ES-I3 (cell line): ENCODE measurements around the gene IL17RD.

ENCODE experiments used
- H3K36me3 ChIP-seq: 2 replicates; pipeline ENCODE4 v1.6.1; 2013; ENCODE audit warnings: mild to moderate bottlenecking, low read length, control low read depth, moderate library complexity; ENCODE audit not compliant: insufficient read depth
- H3K4me1 ChIP-seq: 2 replicates; pipeline ENCODE4 v1.6.1; 2013; ENCODE audit warnings: mild to moderate bottlenecking, control low read depth, low read length; ENCODE audit not compliant: insufficient read depth
- H3K9ac ChIP-seq: 2 replicates; pipeline ENCODE4 v1.6.1; 2013; ENCODE audit warnings: low read depth, mild to moderate bottlenecking, low read length, moderate library complexity
- H3K9me3 ChIP-seq: 2 replicates; pipeline ENCODE4 v1.6.1; 2013; ENCODE audit warnings: mild to moderate bottlenecking, low read length, moderate library complexity; ENCODE audit not compliant: control insufficient read depth, insufficient read depth

Gene IL17RD

GRCh38 chr3:57064572-57064971 lies 100.6 kb downstream of the IL17RD start:
- no peak overlapping the region for H3K9ac ChIP-seq
- H3K4me1 ChIP-seq: peaks cover 42% of the 10 kb centered on the region
- H3K36me3 ChIP-seq: no peaks in the 10 kb centered on the region
- no peaks in the 10 kb centered on the region for H3K9me3 ChIP-seq

DNA sequence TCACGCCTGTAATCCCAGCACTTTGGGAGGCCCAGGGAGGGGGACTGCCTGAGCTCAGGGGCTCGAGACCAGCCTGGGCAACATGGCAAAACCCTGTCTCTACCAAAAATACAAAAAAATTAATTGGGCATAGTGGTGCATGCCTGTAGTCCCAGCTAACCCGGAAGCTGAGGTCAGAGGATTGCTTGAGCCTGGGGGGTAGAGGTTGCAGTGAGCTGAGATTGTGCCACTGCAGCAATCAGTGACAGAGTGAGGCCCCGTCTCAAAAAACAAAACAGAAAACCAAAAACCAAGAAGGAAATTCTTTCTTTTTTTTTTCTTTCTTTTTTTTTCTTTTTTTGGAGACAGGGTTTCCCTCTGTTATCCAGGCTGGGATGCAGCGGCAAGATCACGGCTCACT lies 101.2 kb downstream of the IL17RD start:
- Histone ChIP-seq H3K36me3 (no peaks in the 10 kb centered on the region), H3K9ac (no peak overlapping the region), H3K4me1 (peaks cover 42% of the 10 kb centered on the region), H3K9me3 (no peaks in the 10 kb centered on the region)

- no peak overlapping the region for H3K9ac ChIP-seq
- peaks cover 34% of the 10 kb centered on the region for H3K4me1 ChIP-seq
- H3K36me3 ChIP-seq: no peaks in the 10 kb centered on the region
- H3K9me3 ChIP-seq: no peaks in the 10 kb centered on the region
Observed at GRCh38 chr3:57063032-57063431, 102.1 kb downstream of the IL17RD start.

GRCh38 chr3:57062101-57062631 lies 103.0 kb downstream of the IL17RD start:
- Histone ChIP-seq H3K4me1 (peaks cover 34% of the 10 kb centered on the region), H3K9ac (no peak overlapping the region), H3K36me3 (no peaks in the 10 kb centered on the region), H3K9me3 (no peaks in the 10 kb centered on the region)

- H3K4me1 ChIP-seq: peaks cover 34% of the 10 kb centered on the region
- no peaks in the 10 kb centered on the region for H3K36me3 ChIP-seq
- no peaks in the 10 kb centered on the region for H3K9me3 ChIP-seq
- H3K9ac ChIP-seq: no peak overlapping the region
Observed at GRCh38 chr3:57061556-57061955, 103.6 kb downstream of the IL17RD start.

- peak within 1 kb of the TSS; percentile 15 for H3K9ac ChIP-seq
- no peaks in the 10 kb centered on the region for H3K36me3 ChIP-seq
- peaks cover 27% of the 10 kb centered on the region for H3K4me1 ChIP-seq
- H3K9me3 ChIP-seq: no peaks in the 10 kb centered on the region
Observed at GRCh38 chr3:57060089-57060821, 104.9 kb downstream of the IL17RD start, which contains the start of gene SPATA12. Gene SPATA12 (plus strand): TSS chr3:57060664. CDS start chr3:57073695, 13,031 bp downstream.

GRCh38 chr3:57059411-57059810 lies 105.7 kb downstream of the IL17RD start:
- H3K9me3 ChIP-seq: no peaks in the 10 kb centered on the region
- peaks cover 25% of the 10 kb centered on the region for H3K4me1 ChIP-seq
- H3K36me3 ChIP-seq: no peaks in the 10 kb centered on the region
- H3K9ac ChIP-seq: no peak overlapping the region

GRCh38 chr3:57057351-57057750 lies 107.8 kb downstream of the IL17RD start:
- Histone ChIP-seq H3K4me1 (peaks cover 14% of the 10 kb centered on the region), H3K9ac (no peak overlapping the region)

GRCh38 chr3:57053122-57053521 lies 112.0 kb downstream of the IL17RD start:
- no peak overlapping the region for H3K9ac ChIP-seq
- no peaks in the 10 kb centered on the region for H3K9me3 ChIP-seq
- no peaks in the 10 kb centered on the region; the same call in 1 of the 2 replicates for H3K4me1 ChIP-seq
- no peaks in the 10 kb centered on the region for H3K36me3 ChIP-seq

More at GRCh38 chr3:57057351-57057750, 107.8 kb downstream of the IL17RD start:
- no peaks in the 10 kb centered on the region for H3K36me3 ChIP-seq
- no peaks in the 10 kb centered on the region for H3K9me3 ChIP-seq

DNA sequence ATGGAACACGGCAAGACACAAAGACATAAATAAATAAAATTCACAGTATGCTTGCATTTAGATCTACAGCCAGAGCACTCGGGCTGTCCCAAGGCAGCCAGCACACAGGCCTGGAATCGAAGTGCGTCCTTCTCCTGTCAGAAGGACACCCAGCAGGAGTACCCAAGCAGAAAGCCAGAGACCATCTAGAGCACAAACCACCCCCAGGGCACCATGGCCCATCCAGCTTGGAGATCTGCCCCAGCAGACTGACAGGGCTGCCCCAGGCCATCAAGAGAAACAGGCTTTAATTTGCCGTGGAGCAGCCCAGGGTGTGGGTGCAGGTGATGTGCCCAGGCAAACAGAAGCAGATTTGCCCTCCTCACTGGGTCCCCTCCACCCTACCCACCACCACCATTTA lies 112.5 kb downstream of the IL17RD start:
- no peaks in the 10 kb centered on the region for H3K9me3 ChIP-seq
- no peaks in the 10 kb centered on the region for H3K36me3 ChIP-seq
- no peak overlapping the region for H3K9ac ChIP-seq
- H3K4me1 ChIP-seq: no peaks in the 10 kb centered on the region; the same call in 1 of the 2 replicates

- Histone ChIP-seq H3K36me3 (no peaks in the 10 kb centered on the region), H3K9me3 (no peaks in the 10 kb centered on the region), H3K4me1 (peaks cover 16% of the 10 kb centered on the region), H3K9ac (no peak overlapping the region)
Observed at GRCh38 chr3:57048728-57049127, 116.4 kb downstream of the IL17RD start.

- H3K36me3 ChIP-seq: no peaks in the 10 kb centered on the region
- no peak overlapping the region for H3K9ac ChIP-seq
- peaks cover 16% of the 10 kb centered on the region for H3K4me1 ChIP-seq
- no peaks in the 10 kb centered on the region for H3K9me3 ChIP-seq
Observed at GRCh38 chr3:57048052-57048671, 117.0 kb downstream of the IL17RD start.

GRCh38 chr3:57046101-57046765 lies 118.9 kb downstream of the IL17RD start:
- Histone ChIP-seq H3K36me3 (no peaks in the 10 kb centered on the region), H3K9me3 (no peaks in the 10 kb centered on the region), H3K4me1 (peaks cover 16% of the 10 kb centered on the region), H3K9ac (no peak overlapping the region)

DNA sequence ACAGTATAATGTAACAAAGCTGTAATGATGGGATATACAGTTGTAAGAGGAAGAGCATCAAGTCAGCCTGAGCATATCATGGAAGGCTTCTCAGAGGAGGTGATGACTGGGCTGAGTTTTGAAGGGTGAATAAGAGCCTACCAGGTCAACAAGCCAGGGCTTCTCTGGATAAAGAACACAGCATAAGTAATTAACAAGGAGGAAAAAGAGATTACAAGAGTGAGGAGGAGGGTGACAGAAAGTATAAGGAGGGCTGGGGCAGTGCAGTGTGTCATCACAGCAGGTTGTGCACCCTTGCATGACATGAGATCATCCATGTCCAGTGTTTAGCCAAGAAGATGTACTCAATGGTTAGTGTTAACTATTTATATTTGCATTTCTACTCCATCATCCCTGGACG lies 121.6 kb downstream of the IL17RD start:
- no peak overlapping the region for H3K9ac ChIP-seq
- H3K4me1 ChIP-seq: peaks cover 16% of the 10 kb centered on the region
- no peaks in the 10 kb centered on the region for H3K36me3 ChIP-seq
- H3K9me3 ChIP-seq: no peaks in the 10 kb centered on the region
